Glomerular endothelial cell (primary cell): Measurements from ENCODE around the gene TIAL1. TPM values are rescaled to one million over a fixed set of nuclear protein-coding genes. Genes with fewer than 3 reads are reported as not detected.

ENCODE experiments used
- DNase-seq: peaks from one replicate; pipeline ENCODE4 v3.0.0-alpha.2; 2011; ENCODE audit warnings: low read depth, low spot score; ENCODE audit errors: extremely low read depth
- total RNA-seq: library from RNA; depleted of rRNA; stranded (reverse); fragments of >200 nt; gene quantifications from 2 replicates; pipeline ENCODE4 v1.2.3, GENCODE V29; 2015

The TIAL1 gene
- total RNA-seq, 1 donor from 2014 or later = 72.0 TPM

DNA sequence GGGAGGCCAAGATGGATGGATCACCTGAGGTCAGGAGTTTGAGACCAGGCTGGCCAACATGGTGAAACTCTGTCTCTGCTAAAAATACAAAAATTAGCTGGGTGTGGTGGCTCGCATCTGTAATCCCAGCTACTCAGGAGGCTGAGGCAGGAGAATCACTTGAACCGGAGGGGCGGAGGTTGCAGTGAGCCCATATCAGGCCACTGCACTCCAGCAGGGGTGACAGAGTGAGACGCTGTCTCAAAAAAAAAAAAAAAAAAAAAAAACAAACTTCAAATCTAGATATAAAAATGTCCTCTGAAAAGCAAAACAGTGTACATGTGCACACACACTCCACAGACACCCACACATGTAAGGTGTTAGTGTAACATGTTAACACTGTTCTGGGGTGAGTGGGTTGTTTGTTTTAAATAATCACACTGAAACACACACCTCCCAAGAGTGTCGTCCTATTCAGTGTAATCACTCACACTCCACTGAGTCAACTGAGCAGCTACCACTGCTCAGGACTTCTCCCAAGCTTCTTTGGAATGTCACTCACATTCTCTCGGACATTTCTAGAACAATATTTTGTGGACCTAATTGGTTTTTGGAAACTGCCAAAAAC is 41.5 kb downstream of the TIAL1 start:
- no peak for DNase-seq

DNA sequence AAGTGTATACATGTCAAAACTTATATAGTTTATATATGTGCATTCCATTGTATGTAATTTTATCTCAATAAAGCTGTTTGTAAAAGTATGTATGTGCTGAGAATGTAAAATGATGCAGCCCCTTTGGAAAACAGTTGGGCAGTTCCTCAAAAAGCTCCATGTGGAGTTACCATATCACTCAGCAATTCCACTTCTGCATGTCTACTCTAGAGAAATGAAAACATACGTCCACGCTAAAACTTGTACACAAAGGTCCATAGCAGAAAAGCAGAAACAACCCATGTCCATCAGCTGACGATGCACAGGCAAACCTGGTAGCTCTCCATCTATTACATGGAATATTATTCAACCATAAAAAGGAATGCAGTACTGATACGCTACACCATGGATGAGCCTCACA is 45.9 kb downstream of the TIAL1 start:
- DNase-seq = no peak

DNA sequence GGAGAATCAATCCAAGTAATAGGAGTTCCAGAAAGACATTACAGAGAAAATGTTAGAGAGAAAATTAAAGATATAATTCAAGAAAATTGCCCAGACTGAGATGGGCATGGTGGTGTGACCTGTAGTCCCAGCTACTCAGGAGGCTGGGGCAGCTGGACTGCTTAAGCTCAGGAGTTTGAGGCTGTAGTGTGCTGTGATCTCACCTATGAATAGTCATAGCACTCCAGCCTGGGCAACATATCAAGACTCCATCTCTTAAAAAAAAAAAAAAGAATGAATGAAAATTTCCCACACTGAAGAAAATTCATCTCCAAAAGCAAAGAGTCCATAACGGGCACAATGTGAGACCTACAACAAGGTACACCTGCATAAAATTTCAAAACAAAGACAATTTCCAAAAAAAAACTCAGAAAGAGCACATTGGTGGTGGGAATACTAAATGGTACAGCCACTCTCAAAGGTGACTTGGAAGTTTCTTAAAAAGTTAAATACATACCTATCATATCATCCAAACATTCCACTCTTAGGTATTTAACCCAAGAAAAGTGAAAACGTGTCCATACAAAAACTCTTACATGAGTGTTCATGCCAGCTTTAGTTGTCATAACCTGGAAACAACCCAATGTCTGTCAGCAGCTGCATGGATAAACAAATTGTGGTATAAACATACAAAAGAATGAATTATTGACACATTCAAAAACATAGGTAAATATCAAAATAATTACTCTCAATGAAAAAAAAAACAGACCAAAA is 47.3 kb downstream of the TIAL1 start:
- no peak for DNase-seq

DNA sequence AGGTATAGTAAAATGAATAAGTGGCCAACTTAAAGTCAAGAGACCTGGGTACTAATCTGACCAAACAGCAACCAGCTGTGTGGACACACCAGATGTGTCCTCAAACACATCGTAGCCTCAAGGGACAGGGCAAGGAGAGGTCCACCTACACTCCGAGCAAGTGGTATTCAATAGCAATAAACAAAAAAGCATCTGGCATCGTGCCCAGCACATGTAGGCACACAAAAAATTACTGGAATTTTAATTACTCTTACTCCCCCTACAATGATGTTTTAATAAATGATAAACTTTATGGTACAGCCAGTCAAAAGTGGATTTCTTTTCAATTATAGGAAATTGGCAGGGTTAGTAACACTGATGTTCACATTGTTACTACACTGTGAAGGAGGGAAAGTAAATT is 50.8 kb downstream of the TIAL1 start:
- DNase-seq = no peak

DNA sequence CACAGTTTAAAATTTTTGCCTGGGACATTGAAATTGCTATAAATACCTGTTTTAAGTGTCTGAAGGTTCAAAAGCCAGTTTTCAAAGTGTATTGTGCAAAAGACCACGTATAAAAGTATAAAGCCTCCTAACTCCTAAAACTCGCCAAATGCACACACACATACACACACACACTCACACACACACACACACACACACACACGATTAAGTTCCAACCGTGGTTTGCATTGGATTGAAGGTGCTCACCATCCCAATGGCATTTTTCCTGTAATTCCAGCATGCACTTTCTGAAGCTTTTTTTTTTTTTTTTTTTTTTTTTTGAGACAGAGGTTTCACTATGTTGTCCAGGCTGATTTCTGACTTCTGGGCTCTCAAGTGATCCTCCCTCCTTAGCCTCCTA is 51.5 kb downstream of the TIAL1 start:
- no peak for DNase-seq

DNA sequence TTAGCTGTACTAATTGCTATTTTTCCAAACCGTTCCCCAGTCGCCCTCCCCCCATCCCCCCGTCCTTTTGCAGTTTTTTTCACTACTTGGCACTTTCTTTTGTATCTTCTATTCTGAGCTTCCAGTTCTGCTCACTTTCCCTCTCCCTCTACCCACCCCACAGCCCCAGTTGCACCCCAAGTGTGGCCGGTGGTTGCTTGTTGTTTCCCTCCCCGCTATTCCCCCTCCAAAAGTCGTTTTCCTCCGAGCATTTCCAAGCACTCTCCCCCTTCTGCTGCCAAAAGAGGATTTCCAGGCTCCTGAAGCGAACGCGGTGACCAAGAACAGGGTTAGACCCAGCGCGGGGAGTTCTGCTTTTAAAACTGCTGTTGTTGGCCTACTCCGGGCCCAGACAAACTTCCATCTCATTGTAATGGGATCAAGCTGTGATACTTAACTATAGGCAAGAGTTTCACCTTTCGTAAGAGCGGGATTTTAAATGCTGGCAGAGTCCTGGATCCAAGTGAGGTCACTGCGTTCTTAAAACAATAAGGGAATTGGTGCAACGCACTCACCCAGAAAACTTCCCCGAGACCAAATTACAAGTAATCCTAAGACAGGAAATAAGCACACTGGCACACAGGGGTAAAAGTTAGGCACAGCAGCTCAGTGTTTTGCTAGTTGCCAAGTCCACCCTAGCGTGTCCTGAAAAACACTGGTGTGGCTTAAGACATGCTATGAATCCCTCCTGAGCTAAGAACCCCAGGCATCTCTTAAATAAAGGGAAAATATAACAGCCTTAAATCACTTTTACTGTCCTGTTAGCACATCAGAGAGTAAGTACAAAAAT is 52.7 kb downstream of the TIAL1 start:
- DNase-seq = no peak

DNA sequence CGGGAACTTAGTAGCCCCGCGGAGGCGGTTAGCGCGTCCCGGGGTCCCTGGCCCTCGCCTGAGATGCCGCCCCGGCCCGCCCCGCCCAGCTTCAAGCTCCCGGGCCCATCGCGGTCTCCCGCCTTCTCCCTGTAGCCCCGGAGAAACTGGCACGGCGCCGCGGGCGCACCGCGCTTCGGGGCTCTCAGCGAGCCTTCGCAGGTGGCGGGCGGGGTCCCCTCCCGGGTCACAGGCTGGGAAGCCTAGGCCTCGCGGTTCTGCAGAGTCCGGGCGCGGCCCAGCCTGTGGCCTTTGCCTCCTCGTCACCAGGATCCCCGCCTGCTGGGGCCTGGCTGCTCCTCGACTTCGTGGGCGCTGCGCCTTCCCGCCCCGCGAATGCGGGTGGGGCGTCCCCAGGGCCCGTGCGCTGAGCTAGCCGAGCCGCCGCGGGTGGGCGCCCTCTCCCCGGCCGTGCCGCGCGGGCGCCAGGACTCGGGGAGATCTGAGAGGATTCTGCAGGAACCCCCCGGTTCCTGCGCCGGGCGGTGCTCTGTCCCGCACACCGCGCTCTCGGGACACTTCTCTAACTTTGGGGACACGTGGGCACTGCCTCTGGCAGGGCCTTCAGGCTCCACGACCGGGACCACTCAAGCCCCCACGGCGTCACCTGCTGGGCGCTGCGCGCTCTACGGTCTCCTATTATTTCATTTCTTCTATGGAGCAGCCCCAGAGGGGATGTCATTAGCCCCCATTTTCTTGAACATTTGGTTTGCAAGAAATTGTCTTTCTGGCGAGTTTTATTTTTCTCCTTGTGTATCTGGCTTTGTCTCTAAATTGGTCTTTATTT is 53.6 kb downstream of the TIAL1 start:
- no peak for DNase-seq

DNA sequence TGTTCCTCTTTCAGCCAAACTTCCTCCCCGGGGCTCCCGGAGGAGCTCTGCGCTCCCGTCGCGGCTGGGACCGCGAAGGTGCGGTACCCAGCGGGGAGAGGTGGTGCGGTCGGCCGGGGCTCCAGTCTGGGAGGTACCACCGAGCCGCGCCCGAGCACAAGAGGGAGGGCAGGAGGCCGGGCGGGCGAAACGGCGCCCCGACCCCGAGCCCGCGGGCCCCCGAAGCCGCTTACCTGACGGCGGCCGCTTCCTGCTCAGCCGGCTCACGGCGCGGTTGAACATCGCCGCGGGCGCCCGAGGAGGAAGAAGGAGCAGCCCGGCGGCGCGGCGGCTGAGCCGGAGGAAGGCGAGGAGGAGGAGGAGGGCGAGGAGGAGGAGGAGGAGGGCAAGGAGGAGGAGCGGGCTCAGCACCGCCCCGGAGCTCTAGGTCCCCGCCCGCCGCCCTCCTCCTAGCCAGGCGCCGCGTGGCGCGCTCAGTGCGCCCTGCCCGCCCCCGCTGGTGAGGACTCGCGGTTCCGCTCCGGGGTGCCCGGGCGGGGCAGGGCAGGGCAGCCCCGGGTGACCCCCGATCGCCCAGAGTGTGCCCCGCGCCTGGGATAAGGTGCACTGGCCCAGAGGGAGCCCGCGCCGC is 54.3 kb downstream of the TIAL1 start, which contains the start of gene RGS10:
RGS10 (minus strand) TSS at position 363 of the 631 bp plus-strand sequence; CDS start at position 282, 81 bp downstream.
- no peak for DNase-seq

DNA sequence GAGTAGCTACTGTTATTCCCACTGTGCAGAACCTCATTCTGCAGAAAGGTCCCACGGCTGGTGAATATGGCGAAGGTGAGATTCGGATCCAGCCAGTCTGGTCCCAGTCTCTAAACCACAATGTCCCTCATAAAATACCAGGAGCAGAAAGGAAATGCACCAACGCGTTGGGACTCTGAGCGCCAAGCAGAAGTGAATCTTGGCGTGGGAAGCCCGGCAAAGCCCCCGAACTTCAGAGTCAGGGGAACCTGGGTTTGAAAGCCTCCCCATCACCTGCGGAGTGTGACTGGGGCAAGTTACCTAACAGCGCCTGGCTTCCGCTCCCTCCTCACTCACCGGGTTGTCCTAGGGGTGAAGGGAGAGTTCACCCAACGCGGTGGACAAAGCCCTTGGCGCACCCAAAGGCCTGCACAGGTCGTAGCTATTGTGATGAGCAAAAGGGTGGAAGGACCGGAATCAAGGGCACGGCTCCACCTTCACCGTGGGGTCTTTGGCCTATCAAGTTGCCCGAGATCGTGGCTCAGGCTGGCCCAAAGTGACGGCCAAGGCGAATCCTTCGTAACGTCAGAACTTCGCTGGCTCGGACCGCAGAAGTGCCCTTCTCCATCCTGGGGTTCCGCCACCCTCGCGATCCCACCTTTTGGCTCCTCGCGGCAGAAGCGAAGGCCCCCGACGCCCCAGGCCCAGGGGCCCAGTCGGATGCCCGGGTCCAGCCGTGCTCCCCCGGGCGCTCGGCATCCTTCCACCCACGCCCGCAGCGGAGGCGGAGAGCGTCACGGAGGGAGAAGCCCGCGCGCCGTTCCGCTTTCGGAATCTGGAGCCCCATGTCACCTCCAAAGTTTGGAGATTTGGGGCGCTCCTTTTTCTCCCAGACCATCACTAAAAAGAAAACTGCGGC is 55.1 kb downstream of the TIAL1 start:
- no peak for DNase-seq

DNA sequence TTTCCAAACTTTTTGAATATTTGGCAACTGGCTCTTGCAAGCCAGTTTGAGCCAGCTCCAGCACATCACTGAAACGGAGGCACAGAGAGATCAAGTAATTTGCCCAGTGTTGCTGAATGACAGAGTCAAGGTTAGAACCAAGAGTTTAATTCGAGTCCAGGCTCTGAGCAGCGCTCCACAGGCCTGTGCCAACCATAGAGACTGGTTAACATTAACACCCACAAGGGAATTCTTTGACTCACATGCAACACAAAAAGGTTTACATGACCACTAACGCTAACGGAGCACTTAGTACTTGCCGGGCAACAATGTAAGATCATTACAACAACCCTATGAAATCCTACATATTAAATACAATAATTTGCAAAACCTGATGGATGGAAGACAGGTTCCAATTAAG is 55.7 kb downstream of the TIAL1 start:
- no peak for DNase-seq

DNA sequence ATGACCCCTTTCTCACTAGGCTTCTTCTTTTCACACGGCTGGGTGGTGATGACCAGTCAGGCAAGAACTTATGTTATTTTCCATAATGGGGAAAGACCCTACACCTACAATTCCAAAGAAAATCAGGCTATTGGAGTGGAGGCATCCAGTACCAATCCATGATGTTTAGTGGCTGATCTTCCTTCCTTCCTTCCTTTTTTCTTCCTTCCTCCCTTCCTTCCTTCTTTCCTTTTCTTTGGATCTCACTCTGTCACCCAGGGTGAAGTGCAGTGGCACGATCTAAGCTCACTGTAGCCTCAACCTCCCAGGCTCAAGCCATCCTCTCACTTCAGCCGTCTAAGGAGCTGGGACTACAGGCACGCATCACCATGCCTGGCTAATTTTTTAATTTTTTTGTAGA is 56.7 kb downstream of the TIAL1 start:
- no peak for DNase-seq

DNA sequence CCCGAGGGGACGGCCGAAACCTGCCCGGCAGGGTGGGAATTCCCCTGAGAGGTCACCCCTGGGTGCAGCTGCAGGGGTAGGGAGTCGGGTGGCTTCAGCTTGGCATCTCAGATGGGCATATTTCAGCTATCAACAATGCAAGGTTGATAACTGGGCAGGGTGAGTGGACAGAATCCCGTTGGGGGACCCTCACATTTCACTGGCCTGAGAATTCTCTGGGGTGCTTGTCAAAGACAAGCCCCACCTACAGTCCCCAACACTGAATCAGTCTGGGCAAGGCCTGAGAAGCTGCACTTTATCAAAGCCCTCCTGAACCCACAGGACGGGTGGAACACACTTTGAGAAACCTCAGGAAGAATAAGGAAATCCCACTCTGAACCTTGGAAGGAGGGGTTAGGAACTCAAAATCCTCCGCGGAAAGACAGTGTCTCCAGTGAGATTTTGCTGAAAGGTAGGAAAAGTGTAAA is 57.4 kb downstream of the TIAL1 start:
- DNase-seq = no peak

DNA sequence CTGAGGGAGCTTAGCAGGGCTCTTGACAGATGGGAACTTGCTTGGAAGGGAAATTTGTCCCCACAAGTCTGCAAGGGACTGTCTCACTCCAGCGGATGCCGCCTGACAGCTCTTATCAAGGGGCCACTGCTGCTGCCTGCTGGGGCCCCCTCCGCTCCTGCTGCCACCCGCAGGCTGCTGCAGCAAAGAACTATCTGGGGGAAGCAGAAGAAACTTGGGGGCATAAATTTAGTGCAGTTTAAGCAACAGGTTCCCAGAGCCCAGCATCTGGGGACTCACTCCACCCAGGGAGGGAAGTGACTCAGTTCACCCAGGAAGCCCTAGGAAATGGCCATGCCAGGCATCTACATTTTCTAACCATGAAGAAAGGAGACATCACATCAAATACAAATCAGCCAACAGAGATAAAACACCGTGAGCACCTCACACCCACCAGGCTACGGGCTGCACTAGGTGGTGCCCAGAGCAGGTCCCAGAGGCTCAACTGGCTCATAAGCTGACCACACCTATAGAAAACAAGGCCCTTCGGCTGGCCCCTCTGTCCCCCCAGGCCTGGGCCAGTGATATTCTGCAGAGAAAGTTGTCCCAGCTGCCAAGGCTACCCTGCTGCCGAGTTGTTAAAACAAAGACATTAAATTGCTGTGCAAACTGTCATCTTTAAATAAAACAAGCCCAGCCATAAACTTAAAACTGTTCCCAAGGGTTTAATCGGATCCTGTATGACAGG is 58.0 kb downstream of the TIAL1 start:
- DNase-seq = no peak

DNA sequence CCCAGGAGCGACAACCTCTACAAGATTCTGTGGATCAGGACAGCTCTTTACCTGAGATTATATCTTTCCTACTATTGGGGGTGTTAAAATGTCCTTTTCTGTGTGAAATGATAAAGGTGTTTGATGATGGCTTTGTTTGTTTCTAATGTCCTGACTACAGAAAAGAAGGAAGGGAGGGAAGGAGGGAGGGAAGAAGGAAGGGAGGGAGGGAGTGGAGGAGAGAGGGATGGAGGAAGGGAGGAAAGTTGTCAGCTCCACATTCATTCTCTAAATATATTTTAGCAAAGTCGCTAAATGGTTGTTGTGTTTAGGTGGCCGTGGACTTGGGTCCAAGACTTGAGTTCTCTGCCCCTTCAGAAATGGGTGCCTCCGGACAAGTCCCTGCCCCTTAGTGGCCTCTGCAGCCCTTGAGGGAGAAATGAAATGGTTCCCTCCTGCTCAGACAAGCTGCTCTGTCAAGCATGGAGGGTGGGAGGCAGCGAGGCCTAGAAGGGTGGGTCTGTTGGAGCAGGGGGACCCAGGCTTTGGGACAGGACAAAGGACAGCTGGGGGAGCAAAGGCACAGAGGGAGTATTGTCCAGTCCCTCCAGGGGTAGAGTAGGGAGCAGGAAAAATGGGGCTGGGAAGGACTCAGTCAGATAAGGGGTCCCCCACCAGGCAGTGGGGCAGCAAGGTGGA is 58.7 kb downstream of the TIAL1 start:
- DNase-seq = no peak

DNA sequence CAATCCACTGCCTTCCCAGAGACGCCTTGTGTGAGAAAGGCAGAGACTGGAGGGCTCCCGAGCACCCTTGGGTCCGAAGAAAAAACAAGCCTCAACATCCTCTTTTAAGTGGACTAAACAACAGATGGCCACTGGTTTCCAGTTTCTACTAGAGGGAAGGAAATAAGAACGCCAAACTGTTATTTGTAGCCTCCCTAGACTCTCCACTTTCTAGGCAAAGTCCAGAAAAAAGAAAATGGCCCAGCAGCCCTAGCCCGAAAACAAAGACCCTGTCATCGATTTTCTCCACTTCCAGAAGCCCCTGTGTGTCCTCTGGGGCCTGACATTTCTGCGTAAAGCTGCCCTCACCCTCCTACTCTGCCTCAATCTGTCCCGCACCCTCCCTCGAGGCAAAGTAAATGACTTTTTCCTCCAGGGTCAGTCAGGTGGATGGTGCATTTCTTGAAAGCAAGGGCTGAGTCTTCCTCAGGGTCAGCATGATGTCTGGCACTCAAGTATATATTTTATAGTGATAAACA is 60.2 kb downstream of the TIAL1 start:
- no peak for DNase-seq

DNA sequence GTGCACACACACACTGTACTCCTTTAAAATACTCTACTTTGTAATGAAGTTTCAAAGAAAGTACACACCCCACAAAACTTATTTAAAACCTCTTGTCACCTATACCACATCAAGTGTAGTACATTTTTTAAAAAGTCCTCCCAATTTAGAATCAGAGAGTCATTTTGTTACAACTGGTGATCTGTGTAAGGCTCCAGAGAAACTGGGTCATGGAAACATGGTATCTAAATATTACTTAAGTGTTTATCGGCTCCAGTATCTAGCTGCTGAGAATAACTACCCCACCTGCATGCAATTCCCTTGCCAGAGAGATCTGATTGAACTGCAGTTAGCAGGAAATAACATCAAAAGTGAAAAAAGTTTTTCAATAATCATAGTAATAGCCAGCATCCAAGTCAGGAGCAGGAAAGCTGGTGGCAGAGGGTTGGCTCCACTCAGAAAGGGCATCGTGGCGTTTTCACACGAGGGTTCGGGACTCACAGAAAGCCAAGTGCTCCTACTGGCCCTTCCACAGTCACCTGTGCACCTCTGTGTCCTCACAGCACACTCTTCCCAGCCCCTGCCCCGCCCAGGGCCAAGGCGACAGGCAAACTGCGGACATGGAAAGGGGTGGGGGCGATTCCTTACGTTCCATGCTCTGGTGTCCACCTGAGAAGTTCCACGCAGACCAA is 60.8 kb downstream of the TIAL1 start:
- no peak for DNase-seq

DNA sequence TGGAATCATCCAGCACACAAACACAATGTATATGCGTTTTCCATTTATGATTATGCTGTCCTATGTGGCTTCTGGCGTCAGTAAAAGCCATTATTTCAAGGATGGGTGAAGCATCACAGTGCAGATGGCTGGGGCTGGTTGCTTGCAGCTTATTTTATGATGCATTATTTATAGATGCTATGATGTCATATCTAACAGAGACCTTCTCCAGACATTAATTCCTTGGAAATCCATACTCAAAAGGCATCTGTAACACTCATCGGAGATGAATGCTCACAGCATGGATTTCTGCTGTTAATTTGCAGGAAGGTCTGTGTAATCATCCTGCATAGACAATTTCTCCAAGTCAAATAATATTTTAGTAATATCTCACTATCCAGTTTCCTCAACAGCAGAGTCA is 61.5 kb downstream of the TIAL1 start:
- no peak for DNase-seq
